HG02571 (cell line): ENCODE data around the gene PAOX.

Experiments used
- ATAC-seq: cut with Tn5 transposase; IDR thresholded peaks from one replicate; pipeline ENCODE4 v1.9.1; 2021; ENCODE audit warnings: mild to moderate bottlenecking, moderate library complexity; ENCODE audit not compliant: unreplicated experiment

Gene PAOX

GRCh38 chr10:133379152-133379800, at the start of gene PAOX:
TSS of gene PAOX (plus strand) at chr10:133379262. CDS start at chr10:133379317, 55 bp downstream.
- no peak for ATAC-seq

GRCh38 chr10:133329491-133330202, 49.4 kb upstream of the PAOX start:
- peak; percentile 81 for ATAC-seq

GRCh38 chr10:133332936-133333699, 45.9 kb upstream of the PAOX start:
- no peak for ATAC-seq

- no peak for ATAC-seq
Measured at GRCh38 chr10:133334503-133335245, 44.4 kb upstream of the PAOX start.

- ATAC-seq, result no peak
Measured at GRCh38 chr10:133335246-133336117, 43.6 kb upstream of the PAOX start.

DNA sequence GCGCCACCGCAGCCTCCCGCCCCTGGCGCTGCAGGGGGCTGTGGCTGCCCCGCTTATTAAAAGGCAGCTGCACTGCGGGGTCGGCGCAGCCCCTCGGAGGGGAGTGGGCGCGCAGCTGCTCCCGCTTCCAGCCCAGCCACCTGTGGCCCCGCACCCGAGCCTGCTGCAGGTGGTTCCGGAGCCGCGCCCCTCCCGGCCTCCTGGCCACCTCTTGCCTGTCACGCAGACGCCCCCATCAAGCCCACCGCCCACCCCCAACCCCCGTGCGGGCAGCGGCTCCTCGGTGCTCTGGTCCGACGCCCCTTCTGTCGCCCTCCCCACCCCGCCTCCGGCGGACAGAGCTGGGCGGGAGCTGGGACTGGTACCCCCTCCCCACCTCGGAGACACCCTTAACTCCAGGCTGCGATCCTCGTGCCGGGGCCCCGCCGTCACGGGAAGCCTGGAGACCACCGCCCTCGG, 42.9 kb upstream of the PAOX start:
- no peak for ATAC-seq

- ATAC-seq, result no peak
Measured at GRCh38 chr10:133336577-133337369, 42.3 kb upstream of the PAOX start, which contains the start of gene CALY. TSS of gene CALY (minus strand) at chr10:133336896. CDS start at chr10:133328989, 7,907 bp downstream.

DNA sequence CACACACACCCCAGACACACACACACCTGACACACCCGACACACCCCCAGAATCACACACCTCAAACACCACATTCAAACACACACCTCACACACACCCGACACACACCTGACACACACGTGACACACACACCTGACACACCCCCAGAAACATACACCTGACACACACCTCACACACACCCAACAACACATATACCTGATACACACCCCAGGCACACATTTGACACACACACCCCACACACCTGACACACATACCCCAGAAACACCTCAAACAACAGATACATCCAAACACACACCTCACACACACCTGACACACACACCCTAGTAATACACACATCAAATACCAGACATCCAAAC, 41.7 kb upstream of the PAOX start:
- no peak for ATAC-seq

GRCh38 chr10:133338080-133339071, 40.7 kb upstream of the PAOX start:
- no peak for ATAC-seq

DNA sequence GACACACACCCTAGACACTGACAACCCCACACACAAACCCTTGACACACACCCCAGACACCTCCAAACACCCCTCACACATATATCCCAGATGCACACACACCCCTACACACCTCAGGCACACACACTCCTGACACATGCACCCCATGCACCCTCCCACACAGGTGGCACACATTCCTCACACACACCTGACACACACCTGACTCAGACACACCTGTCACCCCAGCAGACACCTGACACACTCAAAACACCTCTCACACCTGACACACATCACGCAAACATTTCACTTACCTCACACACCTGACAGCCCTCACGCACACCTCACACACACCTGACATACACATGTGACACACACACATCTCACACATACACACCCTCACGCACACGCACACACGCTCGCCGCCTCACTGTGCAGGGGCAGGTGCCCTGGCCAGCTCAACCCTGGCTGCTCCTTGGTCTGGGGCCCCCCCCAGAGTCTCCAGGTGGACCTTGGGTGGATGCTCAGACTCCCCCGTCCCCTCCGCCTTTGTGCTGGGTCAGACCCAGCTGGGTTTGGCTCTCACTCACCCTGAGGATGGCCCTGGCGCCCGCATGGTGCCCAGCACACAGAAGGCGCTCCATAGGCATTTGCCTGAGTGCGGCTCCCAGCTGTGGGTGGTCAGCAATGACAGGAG, 39.2 kb upstream of the PAOX start:
- ATAC-seq, result no peak

GRCh38 chr10:133341983-133342382, 37.1 kb upstream of the PAOX start:
- ATAC-seq, result no peak

DNA sequence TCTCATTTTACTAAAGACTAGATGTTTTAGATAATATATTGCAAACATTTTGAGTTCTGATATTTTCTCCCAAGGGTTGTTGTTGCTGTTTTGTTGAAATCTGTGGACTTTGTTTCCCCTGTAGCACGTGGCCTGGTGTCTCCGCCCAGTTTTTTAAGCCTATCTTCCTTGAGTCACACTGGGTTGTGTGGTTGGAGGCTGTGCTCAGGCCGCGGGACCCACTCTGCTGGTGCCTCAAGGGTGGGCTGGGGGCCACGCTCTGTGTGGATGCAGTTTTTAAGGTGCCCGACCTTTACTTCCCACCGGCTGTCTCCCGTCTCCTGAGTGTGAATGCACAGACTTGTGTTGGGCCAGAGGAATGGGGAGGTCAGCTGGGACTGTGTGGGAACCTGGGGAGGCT, 36.1 kb upstream of the PAOX start:
- ATAC-seq, result no peak

- ATAC-seq, result no peak
Measured at GRCh38 chr10:133343558-133343957, 35.5 kb upstream of the PAOX start.

DNA sequence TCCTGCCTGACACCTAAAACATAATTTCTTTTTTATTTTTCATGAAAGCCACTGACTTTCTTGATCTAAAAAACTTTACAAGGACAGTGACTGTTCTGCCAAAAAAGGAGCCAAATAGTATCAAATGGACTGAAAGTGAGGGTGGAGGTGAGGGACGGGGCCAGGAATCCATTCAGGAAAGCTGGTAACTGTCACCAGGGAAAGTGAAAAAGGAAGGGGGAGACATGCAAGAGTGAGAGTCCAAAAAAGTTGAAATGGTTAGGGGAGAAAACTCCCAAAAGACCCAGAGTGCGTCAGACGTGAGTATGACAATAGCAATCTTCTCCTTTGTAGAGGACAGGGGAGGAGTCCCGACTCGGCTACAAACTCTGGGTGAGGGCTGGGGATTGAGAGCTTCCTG, 34.8 kb upstream of the PAOX start:
- no peak for ATAC-seq

DNA sequence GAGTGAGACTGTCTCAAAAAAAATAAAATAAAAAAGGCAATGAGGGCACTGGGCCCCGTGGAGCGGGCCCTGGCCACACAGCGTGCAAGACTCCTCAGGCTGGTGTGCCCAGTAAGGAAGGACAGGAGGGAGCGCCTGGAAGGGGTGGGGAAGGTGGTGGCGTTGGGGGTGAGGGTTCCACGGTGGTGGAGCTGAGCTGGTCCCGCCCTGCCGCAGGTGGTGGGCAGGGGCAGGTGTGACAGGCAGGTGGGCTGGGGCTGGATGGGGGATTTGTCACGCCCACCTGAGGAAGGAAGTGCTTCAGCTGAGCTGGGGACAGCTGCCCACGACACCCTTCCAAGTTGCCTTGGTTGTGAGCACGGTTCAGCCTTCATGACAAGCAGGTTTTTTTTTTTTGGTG, 32.6 kb upstream of the PAOX start:
- ATAC-seq, result no peak

- no peak for ATAC-seq
Measured at GRCh38 chr10:133347710-133348517, 31.1 kb upstream of the PAOX start.

DNA sequence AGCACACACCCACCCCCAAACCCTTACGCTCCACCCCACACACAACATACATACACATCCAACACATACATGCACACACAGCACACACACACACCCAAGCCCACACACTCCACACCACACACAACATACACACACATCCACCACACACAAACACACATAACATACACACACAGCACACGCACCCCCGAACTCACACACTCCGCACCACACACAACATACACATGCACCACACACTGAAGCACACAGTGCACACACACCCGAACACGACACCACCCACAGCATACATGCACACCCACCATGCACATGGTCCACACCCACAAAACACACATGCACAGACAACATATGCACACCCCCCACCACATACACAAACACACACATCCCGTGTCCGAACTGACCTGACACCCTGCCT, 29.9 kb upstream of the PAOX start:
- ATAC-seq, result no peak
